ENCODE results near the gene MAD1L1. TPM values are rescaled to one million over a fixed set of nuclear protein-coding genes. Genes with fewer than 3 reads are reported as not detected.

Gene MAD1L1
- total RNA-seq, 2 experiments from 2014 or later, result 58.3 to 65.3 TPM

DNA sequence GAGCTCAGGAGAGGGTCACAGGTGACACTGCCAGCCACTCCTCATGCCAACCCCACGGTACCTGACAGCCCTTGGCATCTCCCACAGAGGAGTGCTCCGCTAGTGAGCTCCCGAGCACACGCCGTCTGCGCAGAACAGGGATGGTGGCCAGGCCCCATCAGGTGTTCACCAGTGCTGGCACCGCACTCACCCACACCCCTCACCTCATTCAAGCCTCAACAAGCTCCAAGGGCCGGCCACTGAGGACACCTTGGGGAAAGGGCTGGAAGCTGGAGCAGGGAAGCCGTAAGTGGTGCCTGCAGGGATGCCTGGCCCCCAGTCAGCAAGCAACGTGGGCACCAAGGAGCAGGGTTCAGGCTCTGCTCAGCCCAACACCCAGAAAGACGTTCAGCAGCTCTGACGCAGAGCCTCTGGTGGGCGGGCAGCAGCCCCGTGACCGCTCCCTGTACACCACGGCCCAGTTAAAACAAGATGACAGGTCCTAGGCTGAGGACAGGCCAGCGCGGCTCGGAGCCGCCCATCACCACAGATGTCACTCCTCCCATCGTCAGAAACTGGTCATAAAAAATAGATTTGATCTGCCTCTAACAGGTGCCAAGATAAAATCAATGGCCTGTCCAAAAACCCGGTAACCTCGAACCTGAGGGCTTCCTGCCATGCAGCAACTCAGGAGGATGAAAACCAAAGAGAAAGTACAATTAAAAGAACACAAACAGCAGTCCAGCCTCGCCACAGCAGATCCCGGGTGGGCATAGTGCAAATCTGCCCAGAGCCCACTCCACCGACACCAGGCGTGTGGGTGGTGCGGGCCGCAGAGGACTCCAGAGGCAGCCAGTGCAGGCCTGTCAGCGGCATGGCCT is 275.9 kb downstream of the MAD1L1 start:
- BruUV-seq (replicated peaks), result no TSS peak
- TF ChIP-seq, protein P1, sequence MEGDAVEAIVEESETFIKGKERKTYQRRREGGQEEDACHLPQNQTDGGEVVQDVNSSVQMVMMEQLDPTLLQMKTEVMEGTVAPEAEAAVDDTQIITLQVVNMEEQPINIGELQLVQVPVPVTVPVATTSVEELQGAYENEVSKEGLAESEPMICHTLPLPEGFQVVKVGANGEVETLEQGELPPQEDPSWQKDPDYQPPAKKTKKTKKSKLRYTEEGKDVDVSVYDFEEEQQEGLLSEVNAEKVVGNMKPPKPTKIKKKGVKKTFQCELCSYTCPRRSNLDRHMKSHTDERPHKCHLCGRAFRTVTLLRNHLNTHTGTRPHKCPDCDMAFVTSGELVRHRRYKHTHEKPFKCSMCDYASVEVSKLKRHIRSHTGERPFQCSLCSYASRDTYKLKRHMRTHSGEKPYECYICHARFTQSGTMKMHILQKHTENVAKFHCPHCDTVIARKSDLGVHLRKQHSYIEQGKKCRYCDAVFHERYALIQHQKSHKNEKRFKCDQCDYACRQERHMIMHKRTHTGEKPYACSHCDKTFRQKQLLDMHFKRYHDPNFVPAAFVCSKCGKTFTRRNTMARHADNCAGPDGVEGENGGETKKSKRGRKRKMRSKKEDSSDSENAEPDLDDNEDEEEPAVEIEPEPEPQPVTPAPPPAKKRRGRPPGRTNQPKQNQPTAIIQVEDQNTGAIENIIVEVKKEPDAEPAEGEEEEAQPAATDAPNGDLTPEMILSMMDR (conservative IDR thresholded peaks at IDR 0.05; ENCODE audit: low read length), result no peak
- no peak for TF ChIP-seq EZH2phosphoT487 (IDR thresholded peaks at IDR 0.05; ENCODE audit: borderline replicate concordance, low read depth, low read length)
- POLR2A ChIA-PET, result no interaction called here

DNA sequence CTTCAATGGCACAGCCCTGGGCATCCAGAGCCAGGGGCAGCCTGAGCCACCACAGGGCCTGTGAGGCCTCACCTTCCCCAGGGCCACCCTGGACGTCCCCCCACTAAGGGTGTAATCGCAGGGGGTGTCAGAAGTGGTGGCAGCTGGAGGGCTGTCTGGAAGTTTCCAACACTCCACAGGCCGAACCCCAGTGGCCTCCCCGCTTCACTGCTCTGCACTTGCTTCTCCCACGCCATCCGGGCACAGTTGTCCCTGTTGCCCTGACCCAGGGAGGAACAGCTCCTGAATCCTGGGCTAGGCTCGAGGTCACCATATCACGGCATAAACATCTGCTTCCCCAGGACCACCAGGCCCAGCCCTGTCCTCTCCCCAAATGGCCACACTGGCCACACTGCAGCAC is 276.6 kb downstream of the MAD1L1 start:
- ChIA-PET CTCF (ENCODE audit: unreplicated experiment) (no interaction called here), POLR2A (no interaction called here)
- no peak overlapping the region for H3K4me2 ChIP-seq (ENCODE audit: low read length)
- no peaks in the 10 kb centered on the region for H3K9me3 ChIP-seq (ENCODE audit: low read length)
- H3K9me2 ChIP-seq (ENCODE audit: insufficient read depth, low read length), result no peaks in the 10 kb centered on the region
- BruUV-seq (replicated peaks), result no TSS peak
- no peak overlapping the region for H2AFZ ChIP-seq (ENCODE audit: low read length)
- H4K20me1 ChIP-seq (ENCODE audit: insufficient read depth, low read length), result no peaks in the 10 kb centered on the region
- no peaks in the 10 kb centered on the region for H3K79me2 ChIP-seq (ENCODE audit: insufficient read depth, low read depth, low read length)
- no peaks in the 10 kb centered on the region for H3K4me1 ChIP-seq (ENCODE audit: insufficient read depth, low read length, poor library complexity, severe bottlenecking)
- no peak overlapping the region for H3K27ac ChIP-seq (ENCODE audit: low read depth, low read length, poor library complexity, severe bottlenecking)
- no peak overlapping the region for H3K4me3 ChIP-seq (ENCODE audit: low read depth, low read length, poor library complexity, severe bottlenecking)
- no peaks in the 10 kb centered on the region for H3K36me3 ChIP-seq (ENCODE audit: insufficient read depth, low read length)
- TF ChIP-seq, protein P1 (conservative IDR thresholded peaks at IDR 0.05; ENCODE audit: low read length), result no peak
- TF ChIP-seq EZH2phosphoT487 (IDR thresholded peaks at IDR 0.05; ENCODE audit: borderline replicate concordance, low read depth, low read length), result no peak
- no peak for DNase-seq (ENCODE audit: low spot score)
- intact Hi-C loops (cut with micrococcal nuclease; ENCODE audit: unreplicated experiment), result no loop called here

More for the DNA sequence above, 275.9 kb downstream of the MAD1L1 start:
- no peaks in the 10 kb centered on the region for H3K79me2 ChIP-seq (ENCODE audit: insufficient read depth, low read depth, low read length)
- intact Hi-C loops (cut with micrococcal nuclease; ENCODE audit: unreplicated experiment), result no loop called here
- H4K20me1 ChIP-seq (ENCODE audit: insufficient read depth, low read length), result no peaks in the 10 kb centered on the region
- peaks cover 2% of the 10 kb centered on the region; the same call in 1 of the 2 replicates for H3K36me3 ChIP-seq (ENCODE audit: insufficient read depth, low read length)
- no peak overlapping the region for H2AFZ ChIP-seq (ENCODE audit: low read length)
- no peaks in the 10 kb centered on the region for H3K9me2 ChIP-seq (ENCODE audit: insufficient read depth, low read length)
- H3K9me3 ChIP-seq (ENCODE audit: low read length), result no peaks in the 10 kb centered on the region
- CTCF ChIA-PET (ENCODE audit: unreplicated experiment), result no interaction called here
- H3K4me1 ChIP-seq (ENCODE audit: insufficient read depth, low read length, poor library complexity, severe bottlenecking), result no peaks in the 10 kb centered on the region
- no peak overlapping the region for H3K4me3 ChIP-seq (ENCODE audit: low read depth, low read length, poor library complexity, severe bottlenecking)
- H3K27ac ChIP-seq (ENCODE audit: low read depth, low read length, poor library complexity, severe bottlenecking), result no peak overlapping the region
- H3K4me2 ChIP-seq (ENCODE audit: low read length), result no peak overlapping the region
- DNase-seq (ENCODE audit: low spot score), result no peak

DNA sequence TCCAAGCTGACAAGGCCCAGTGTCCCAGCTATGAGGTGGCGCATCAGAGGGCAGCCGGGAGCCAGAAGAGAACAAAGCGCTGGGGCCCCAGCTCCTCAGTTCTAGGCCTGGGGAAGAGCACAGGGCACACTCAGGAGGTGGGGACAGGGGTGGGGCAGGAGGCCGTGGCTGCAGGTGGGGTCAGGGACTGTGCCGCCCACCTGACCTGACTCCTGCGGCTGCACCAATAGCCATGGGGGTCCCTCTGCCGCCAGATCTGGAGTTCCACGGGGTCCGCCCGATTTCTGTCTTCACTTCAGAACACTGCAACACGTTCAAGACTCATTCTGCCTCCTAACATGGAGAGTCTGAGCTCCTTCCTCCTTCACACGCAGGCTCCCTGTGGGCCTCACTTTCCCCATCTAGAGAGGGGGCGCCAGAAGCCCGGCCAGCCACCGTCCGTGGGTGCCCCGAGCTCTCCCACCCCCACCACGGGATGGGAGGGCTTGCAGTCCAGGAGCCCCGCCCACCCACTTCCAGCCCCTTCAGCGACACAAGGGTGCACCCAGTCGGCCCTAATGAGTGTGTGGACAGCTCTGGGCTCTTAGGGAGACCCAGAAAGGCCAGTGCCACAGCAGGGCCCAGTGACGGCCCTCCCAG is 278.3 kb downstream of the MAD1L1 start:
- TF ChIP-seq, protein P1 (conservative IDR thresholded peaks at IDR 0.05; ENCODE audit: low read length), result no peak
- no peak for TF ChIP-seq EZH2phosphoT487 (IDR thresholded peaks at IDR 0.05; ENCODE audit: borderline replicate concordance, low read depth, low read length)
- ChIA-PET CTCF (ENCODE audit: unreplicated experiment) (interaction anchor here (0.6 to 0.7 kb wide), 2 partner anchors 22 to 600 kb away, joined by 3 read pairs; no protein-coding TSS in a partner anchor), POLR2A (no interaction called here)
- H3K27ac ChIP-seq (ENCODE audit: low read depth, low read length, poor library complexity, severe bottlenecking), result no peak overlapping the region
- no peaks in the 10 kb centered on the region for H3K9me3 ChIP-seq (ENCODE audit: low read length)
- no peak for DNase-seq (ENCODE audit: low spot score)
- H3K4me1 ChIP-seq (ENCODE audit: insufficient read depth, low read length, poor library complexity, severe bottlenecking), result no peaks in the 10 kb centered on the region
- intact Hi-C loops (cut with micrococcal nuclease; ENCODE audit: unreplicated experiment), result no loop called here
- no peaks in the 10 kb centered on the region for H3K36me3 ChIP-seq (ENCODE audit: insufficient read depth, low read length)
- no peak overlapping the region for H2AFZ ChIP-seq (ENCODE audit: low read length)
- no TSS peak for BruUV-seq (replicated peaks)
- no peaks in the 10 kb centered on the region for H3K9me2 ChIP-seq (ENCODE audit: insufficient read depth, low read length)
- H3K79me2 ChIP-seq (ENCODE audit: insufficient read depth, low read depth, low read length), result no peaks in the 10 kb centered on the region
- H4K20me1 ChIP-seq (ENCODE audit: insufficient read depth, low read length), result no peaks in the 10 kb centered on the region
- H3K4me3 ChIP-seq (ENCODE audit: low read depth, low read length, poor library complexity, severe bottlenecking), result no peak overlapping the region
- H3K4me2 ChIP-seq (ENCODE audit: low read length), result no peak overlapping the region

Measured in OCI-LY7 (cell line).